BJ (cell line): ENCODE data around the gene AP2S1. TPM values are rescaled to one million over a fixed set of nuclear protein-coding genes. Genes with fewer than 3 reads are reported as not detected.

Experiments used
- CTCF ChIA-PET: fragments of 350-600 bp; formaldehyde crosslinking; extraction: SDS; loops from one replicate; lab custom pipeline; 2021; ENCODE audit warnings: antibody characterized with exemption, inconsistent platforms; lab: Yijun Ruan, JAX
- POLR2A ChIA-PET: fragments of 300-600 bp; sonication (Branson Sonifier 250); formaldehyde crosslinking; extraction: SDS; loops from one replicate; lab custom pipeline; 2021; ENCODE audit warnings: antibody characterized with exemption; lab: Charles Lee
- DNase-seq: peaks from one replicate; pipeline ENCODE4 v3.0.0-alpha.2; 2011; ENCODE audit warnings: low read depth
- H3K27me3 ChIP-seq: 2 replicates; pipeline ENCODE4 v1.6.0; 2011; ENCODE audit warnings: low read length; ENCODE audit not compliant: control insufficient read depth, insufficient read depth
- H3K36me3 ChIP-seq: 2 replicates; pipeline ENCODE4 v1.5.1; 2011; ENCODE audit warnings: low read length; ENCODE audit not compliant: control insufficient read depth, insufficient read depth
- H3K4me3 ChIP-seq: 2 replicates; pipeline ENCODE4 v1.5.1; 2011; ENCODE audit warnings: low read depth, mild to moderate bottlenecking, control low read depth, low read length
- CTCF ChIP-seq: IDR thresholded peaks from 2 replicates; pipeline ENCODE4 v1.5.1; 2011; ENCODE audit warnings: low read depth, mild to moderate bottlenecking, control low read depth, inconsistent platforms, low read length, moderate library complexity; ENCODE audit not compliant: insufficient read depth
- polyA plus RNA-seq: library from polyadenylated mRNA; depleted of rRNA; stranded (reverse); fragments of >200 nt; gene quantifications from 2 replicates; pipeline ENCODE4 v1.2.3, GENCODE V29; 2011

The AP2S1 gene
- polyA plus RNA-seq, 1 experiment = 181 TPM

DNA sequence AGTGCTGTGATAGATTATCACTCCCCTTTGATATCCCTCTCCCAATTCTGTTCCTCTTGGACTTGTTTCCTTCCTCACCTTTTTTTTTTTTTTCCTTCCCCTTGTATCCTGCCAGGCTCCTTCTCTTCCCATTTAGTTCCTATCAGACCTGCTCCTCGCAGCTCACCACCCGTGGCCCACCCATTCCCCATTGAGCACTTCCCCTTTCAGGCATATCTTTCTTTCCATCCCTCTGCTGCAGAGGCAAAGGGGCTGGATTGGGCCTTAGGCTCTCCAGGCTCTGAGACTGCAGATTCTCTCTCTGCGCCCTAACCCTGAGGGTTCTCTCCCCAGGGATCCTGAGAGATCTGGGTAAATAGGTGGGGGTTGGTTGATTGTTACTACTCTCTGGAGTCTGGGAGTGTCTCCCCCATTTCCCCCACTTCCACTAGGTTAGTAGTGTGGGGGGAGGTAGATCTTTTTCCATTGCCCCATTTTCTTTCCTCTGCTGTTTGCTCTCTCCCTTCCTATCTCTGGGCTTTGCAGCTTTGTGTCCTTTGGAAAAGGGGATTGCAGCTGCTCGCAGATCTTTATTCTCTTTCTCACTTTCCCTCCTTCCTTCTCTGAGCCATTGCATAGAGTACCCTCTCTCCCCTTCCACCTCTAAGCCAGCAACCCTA, 12.5 kb upstream of the AP2S1 start:
- CTCF ChIA-PET = interaction anchor here (0.7 to 8.9 kb wide), 5 partner anchors 41 to 206 kb away, joined by 3 to 108 read pairs (median 3); partner anchors contain the start of gene SLC1A5

DNA sequence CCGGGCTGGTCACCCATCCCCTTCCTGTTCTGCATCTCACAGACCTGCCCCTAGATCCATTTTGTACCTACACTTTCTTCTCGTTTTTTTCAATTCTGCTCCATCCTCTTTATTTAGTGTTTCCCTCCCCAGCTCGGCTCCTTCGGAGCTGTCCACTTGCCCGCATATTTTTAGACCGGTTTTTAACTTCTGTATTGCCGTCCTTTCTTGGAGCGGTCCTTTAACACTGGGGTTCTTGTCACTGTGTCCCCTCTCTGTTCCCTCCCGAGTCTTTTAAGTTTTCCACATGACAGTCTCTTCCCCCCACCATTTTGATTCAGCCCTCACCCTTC, 11.8 kb upstream of the AP2S1 start:
- H3K4me3 ChIP-seq = peak overlapping the region; percentile 86
- no peak for DNase-seq

More for the DNA sequence above, 12.5 kb upstream of the AP2S1 start:
- Histone ChIP-seq H3K27me3 (no peaks in the 10 kb centered on the region), H3K36me3 (no peaks in the 10 kb centered on the region; the same call in 1 of the 2 replicates), H3K4me3 (peak overlapping the region; percentile 86)
- POLR2A ChIA-PET = no interaction called here
- no peak for DNase-seq
- TF ChIP-seq CTCF = no peak

GRCh38 chr19:46861691-46862502, 11.3 kb upstream of the AP2S1 start:
- ChIA-PET POLR2A (interaction anchor here (0.6 kb wide), 1 partner anchor 29 kb away, joined by 5 read pairs; no protein-coding TSS in a partner anchor), CTCF (interaction anchor here (0.9 to 8.9 kb wide), 5 partner anchors 9 to 173 kb away, joined by 3 to 108 read pairs (median 3); no protein-coding TSS in a partner anchor)
- H3K4me3 ChIP-seq = peak overlapping the region; percentile 86
- no peak for DNase-seq
- TF ChIP-seq CTCF = no peak
- no peaks in the 10 kb centered on the region for H3K27me3 ChIP-seq
- H3K36me3 ChIP-seq = no peaks in the 10 kb centered on the region; the same call in 1 of the 2 replicates

More for the DNA sequence above, 11.8 kb upstream of the AP2S1 start:
- H3K27me3 ChIP-seq = no peaks in the 10 kb centered on the region
- TF ChIP-seq CTCF = no peak
- ChIA-PET POLR2A (no interaction called here), CTCF (interaction anchor here (0.9 to 8.9 kb wide), 5 partner anchors 8 to 173 kb away, joined by 3 to 108 read pairs (median 3); no protein-coding TSS in a partner anchor)
- no peaks in the 10 kb centered on the region; the same call in 1 of the 2 replicates for H3K36me3 ChIP-seq

- no peaks in the 10 kb centered on the region for H3K27me3 ChIP-seq
- TF ChIP-seq CTCF = no peak
- DNase-seq = no peak
- H3K36me3 ChIP-seq = no peaks in the 10 kb centered on the region; the same call in 1 of the 2 replicates
- CTCF ChIA-PET = interaction anchor here (1.2 to 8.9 kb wide), 2 partner anchors 10 to 132 kb away, joined by 4 to 108 read pairs; no protein-coding TSS in a partner anchor
- H3K4me3 ChIP-seq = peak within 1 kb of the TSS; percentile 86
- POLR2A ChIA-PET = interaction anchor here (0.6 to 0.7 kb wide), 3 partner anchors 33 to 288 kb away, joined by 3 to 5 read pairs (median 4); no protein-coding TSS in a partner anchor
These were observed 10.4 kb upstream of the AP2S1 start, which contains the start of gene ARHGAP35 for GRCh38 chr19:46860846-46861690. ARHGAP35 (plus strand) TSS chr19:46860997; CDS start chr19:46918676, 57,679 bp downstream.
